Fibroblast of the aortic adventitia (primary cell): Measurements from ENCODE around the gene TFEC. TPM values are rescaled to one million over a fixed set of nuclear protein-coding genes. Genes with fewer than 3 reads are reported as not detected.

Source experiments
- DNase-seq: peaks from one replicate; pipeline ENCODE4 v3.0.0-alpha.2; 2010; ENCODE audit warnings: low read depth
- H3K4me3 ChIP-seq: 2 replicates; pipeline ENCODE4 v1.5.1; 2011; ENCODE audit warnings: low read depth, mild to moderate bottlenecking, control low read depth, low read length, moderate library complexity
- total RNA-seq: library from RNA; depleted of rRNA; stranded (reverse); fragments of >200 nt; gene quantifications from 2 replicates; pipeline ENCODE4 v1.2.3, GENCODE V29; 2012; ENCODE audit warnings: low replicate concordance
- TF ChIP-seq, protein P1 (sequence below): IDR thresholded peaks from 2 replicates; pipeline ENCODE4 v1.5.1; 2011; ENCODE audit warnings: mild to moderate bottlenecking, low read length, control low read depth, inconsistent platforms; ENCODE audit not compliant: insufficient read depth

TFEC gene
- total RNA-seq, 1 donor = 0.36 TPM

DNA sequence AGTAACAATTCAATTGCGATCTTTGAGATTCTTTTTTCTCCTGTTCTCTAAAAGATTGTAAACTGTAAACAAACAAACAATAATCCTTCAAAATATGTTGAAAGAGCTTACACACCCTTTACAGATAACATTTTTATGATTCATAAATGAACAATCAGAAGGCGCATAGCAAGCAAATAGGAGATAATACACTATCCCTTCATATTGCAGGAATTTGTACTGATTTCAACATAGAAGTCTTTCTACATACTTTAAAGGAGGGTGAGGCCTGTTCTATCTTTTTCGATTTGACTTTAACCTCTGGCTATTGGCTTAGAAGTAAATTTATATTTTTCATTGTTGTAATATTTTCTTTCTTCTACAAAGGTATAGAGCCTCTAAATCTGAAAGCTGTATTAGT is 57.2 kb downstream of the TFEC start:
- no peak overlapping the region for H3K4me3 ChIP-seq
- peak; percentile 22 for DNase-seq
- TF ChIP-seq, protein P1, sequence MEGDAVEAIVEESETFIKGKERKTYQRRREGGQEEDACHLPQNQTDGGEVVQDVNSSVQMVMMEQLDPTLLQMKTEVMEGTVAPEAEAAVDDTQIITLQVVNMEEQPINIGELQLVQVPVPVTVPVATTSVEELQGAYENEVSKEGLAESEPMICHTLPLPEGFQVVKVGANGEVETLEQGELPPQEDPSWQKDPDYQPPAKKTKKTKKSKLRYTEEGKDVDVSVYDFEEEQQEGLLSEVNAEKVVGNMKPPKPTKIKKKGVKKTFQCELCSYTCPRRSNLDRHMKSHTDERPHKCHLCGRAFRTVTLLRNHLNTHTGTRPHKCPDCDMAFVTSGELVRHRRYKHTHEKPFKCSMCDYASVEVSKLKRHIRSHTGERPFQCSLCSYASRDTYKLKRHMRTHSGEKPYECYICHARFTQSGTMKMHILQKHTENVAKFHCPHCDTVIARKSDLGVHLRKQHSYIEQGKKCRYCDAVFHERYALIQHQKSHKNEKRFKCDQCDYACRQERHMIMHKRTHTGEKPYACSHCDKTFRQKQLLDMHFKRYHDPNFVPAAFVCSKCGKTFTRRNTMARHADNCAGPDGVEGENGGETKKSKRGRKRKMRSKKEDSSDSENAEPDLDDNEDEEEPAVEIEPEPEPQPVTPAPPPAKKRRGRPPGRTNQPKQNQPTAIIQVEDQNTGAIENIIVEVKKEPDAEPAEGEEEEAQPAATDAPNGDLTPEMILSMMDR = no peak

DNA sequence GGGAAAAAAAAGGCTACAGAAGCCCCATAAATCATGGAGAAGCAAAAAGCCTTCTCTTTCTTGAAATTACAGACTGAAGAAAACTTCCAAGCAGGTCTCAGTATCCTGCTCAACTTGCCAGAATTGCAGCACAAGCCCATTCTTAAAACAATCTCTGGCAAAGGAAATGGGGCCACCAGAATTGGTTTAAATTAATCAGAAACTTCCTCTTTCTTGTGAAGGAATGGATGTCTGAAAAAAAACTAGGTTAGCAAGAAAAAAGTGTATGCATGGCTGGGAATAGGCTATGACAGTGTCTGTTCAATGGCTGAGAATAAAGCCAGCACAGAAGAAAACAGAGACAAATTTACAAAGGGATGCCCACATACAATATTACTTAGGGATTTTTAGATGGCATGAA is 59.1 kb downstream of the TFEC start:
- DNase-seq = no peak
- TF ChIP-seq, protein P1 = no peak
- no peak overlapping the region for H3K4me3 ChIP-seq

DNA sequence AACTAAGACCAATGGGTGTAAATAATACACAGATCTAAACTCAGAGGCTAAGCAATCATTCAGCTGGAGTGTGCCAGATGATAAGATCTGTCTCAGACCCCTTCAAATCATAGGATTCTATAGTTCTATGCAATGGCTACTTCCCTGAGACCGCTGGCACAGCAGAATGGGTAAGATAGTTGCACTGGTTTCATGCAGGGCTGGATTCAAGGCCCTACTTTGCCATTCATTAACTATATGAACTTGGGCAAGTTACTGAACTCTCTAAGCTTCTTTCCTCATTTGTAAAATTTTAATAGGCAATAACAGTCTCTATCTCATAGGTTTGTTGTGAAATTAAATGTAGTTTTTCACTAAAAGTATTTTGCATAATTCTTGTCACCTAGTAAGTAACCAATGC is 62.0 kb downstream of the TFEC start:
- no peak overlapping the region for H3K4me3 ChIP-seq
- TF ChIP-seq, protein P1 = no peak
- no peak for DNase-seq

DNA sequence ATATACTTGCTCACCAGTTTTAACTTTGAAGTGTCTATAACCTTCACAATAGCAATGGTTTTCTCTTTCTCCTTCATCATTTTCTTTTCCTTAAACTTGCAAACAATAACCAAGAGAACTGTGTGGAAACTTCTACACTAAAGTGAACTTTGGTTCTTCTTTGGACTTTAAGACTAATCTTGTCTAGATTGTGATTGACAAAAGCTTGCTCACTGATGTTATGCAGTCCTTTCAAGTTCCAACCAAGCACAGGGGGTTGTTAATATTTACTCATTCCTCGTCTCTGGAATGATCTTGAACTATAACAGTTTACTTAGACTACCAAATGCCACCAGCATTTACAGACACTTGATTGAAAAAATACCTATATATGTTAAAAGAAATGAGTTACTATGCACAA is 62.4 kb downstream of the TFEC start:
- H3K4me3 ChIP-seq = no peak overlapping the region
- no peak for DNase-seq
- TF ChIP-seq, protein P1 = no peak

DNA sequence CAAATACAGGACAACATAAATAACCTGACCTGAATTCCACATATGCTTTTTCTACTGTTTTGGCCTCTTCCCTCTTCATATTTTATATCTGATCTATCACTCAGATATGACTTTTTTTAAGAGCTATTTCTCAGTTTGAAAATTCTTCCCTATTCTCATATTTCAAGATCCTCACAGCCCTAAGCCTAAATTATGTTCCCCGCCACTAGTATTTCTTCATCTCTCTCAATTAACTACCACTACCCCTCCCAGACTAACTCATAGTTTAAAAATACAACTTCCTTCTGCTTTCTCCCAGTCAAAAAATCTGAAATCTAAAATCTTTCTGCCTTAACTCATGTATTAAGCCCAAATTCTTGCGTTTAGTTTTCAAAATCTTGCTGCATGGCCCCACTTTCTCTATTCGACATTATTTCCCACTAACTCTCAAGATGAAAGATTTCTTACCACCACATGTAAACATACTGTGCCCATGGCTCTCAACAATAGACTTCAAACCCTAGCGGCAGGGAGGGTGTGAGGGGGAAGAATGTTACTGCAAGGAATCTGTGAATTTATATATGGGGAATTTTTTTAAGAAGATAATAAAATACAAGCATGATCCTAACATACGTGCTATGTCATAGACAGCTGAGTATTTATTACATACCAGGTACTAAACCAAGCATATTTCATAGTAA is 64.6 kb downstream of the TFEC start:
- DNase-seq = no peak
- TF ChIP-seq, protein P1 = no peak
- H3K4me3 ChIP-seq = no peak overlapping the region

DNA sequence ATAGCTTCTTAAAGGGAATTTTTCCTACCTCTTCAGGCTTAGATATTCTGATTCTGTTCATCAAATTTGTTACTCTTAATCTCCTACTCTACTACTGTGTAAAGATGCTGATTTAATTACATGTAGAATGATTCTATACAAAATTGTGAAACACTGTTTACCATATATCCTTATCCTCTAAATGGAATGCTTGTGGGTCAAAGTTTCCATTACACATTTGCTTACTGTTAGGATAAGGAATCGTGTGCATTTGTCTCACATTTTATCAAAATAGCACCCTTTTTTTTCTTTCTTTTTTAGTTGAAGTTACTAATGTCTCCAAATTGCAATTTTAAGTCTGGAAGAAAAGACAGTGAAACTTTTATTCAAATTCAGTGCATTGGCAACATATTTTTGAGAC is 65.3 kb downstream of the TFEC start:
- no peak overlapping the region for H3K4me3 ChIP-seq
- TF ChIP-seq, protein P1 = no peak
- no peak for DNase-seq

DNA sequence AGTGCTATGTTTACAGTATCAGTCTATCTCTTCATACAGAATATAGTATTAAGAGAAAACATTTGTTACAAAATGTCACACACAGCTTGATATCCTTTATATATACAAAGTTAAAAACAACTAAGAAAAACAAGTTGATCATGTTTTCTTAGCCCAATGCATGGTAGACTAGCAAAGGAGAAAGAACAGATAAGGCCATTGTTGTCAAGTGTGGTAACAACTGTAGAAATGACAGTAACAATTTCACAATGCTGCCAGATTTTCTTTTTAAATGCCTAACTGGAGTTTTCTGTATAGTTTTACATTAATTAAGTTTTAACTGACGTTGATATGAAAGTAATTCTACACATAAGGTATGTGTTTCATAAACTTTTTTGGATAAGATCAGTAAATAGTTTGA is 65.8 kb downstream of the TFEC start:
- TF ChIP-seq, protein P1 = no peak
- no peak overlapping the region for H3K4me3 ChIP-seq
- no peak for DNase-seq
